Tibial nerve (tissue), 3 donors: ENCODE measurements around the gene SPIRE2.

ENCODE experiments used
- CTCF ChIP-seq, 5 experiments: fragments of 200-600 bp in 3 of 5; fragments of 450-650 bp in 2 of 5; sonication (generic) in 3 of 5; IDR thresholded peaks; one replicate each; pipeline ENCODE4 v1.5.1; 2016 to 2019; ENCODE audit warnings: antibody characterized with exemption in 5 of 5, mild to moderate bottlenecking in 3 of 5, moderate library complexity in 2 of 5
- POLR2A ChIP-seq, 2 donors: fragments of 450-650 bp; IDR thresholded peaks; one replicate each; pipeline ENCODE4 v1.6.1; 2017; ENCODE audit warnings: antibody characterized with exemption in 2 of 2, mild to moderate bottlenecking in 2 of 2, moderate library complexity in 2 of 2

GRCh38 chr16:89828870-89829629 is 775 bp downstream of the SPIRE2 start:
- TF ChIP-seq POLR2A (IDR thresholded peaks at IDR 0.05) (no peak), CTCF (IDR thresholded peaks at IDR 0.05) (no peak)
